Osteocyte (in vitro differentiated cells): ENCODE measurements around the gene TPH2. TPM values are rescaled to one million over a fixed set of nuclear protein-coding genes. Genes with fewer than 3 reads are reported as not detected.

Experiments
- DNase-seq: peaks from one replicate; pipeline ENCODE4 v3.0.0; 2021; ENCODE audit warnings: mixed read lengths; ENCODE audit not compliant: unreplicated experiment; ENCODE audit errors: extremely low spot score
- H3K27ac Mint-ChIP-seq: one replicate; pipeline ENCODE4 v1.8.0; 2021; ENCODE audit warnings: mild to moderate bottlenecking, mixed read lengths; ENCODE audit not compliant: unreplicated experiment
- H3K27me3 Mint-ChIP-seq: one replicate; pipeline ENCODE4 v1.8.0; 2021; ENCODE audit warnings: mixed read lengths; ENCODE audit not compliant: unreplicated experiment
- H3K36me3 Mint-ChIP-seq: one replicate; pipeline ENCODE4 v1.8.0; 2021; ENCODE audit warnings: mixed read lengths; ENCODE audit not compliant: unreplicated experiment
- H3K4me1 Mint-ChIP-seq: one replicate; pipeline ENCODE4 v1.8.0; 2021; ENCODE audit warnings: mixed read lengths; ENCODE audit not compliant: unreplicated experiment
- H3K4me3 Mint-ChIP-seq: one replicate; pipeline ENCODE4 v1.8.0; 2021; ENCODE audit warnings: mild to moderate bottlenecking, moderate library complexity, mixed read lengths; ENCODE audit not compliant: unreplicated experiment
- H3K9me3 Mint-ChIP-seq: one replicate; pipeline ENCODE4 v1.8.0; 2021; ENCODE audit warnings: mixed read lengths; ENCODE audit not compliant: unreplicated experiment
- total RNA-seq: library from RNA; stranded (reverse); gene quantifications from 2 replicates; pipeline ENCODE4 v1.2.1, GENCODE V29; 2021
- TF ChIP-seq, protein P1 (sequence below): fragments of 200-600 bp; sonication (generic); IDR thresholded peaks from 2 replicates; pipeline ENCODE4 v1.5.0; 2021; ENCODE audit warnings: antibody characterized with exemption, mild to moderate bottlenecking, moderate library complexity

The TPH2 gene
- total RNA-seq, 1 donor from 2014 or later: not detected

DNA sequence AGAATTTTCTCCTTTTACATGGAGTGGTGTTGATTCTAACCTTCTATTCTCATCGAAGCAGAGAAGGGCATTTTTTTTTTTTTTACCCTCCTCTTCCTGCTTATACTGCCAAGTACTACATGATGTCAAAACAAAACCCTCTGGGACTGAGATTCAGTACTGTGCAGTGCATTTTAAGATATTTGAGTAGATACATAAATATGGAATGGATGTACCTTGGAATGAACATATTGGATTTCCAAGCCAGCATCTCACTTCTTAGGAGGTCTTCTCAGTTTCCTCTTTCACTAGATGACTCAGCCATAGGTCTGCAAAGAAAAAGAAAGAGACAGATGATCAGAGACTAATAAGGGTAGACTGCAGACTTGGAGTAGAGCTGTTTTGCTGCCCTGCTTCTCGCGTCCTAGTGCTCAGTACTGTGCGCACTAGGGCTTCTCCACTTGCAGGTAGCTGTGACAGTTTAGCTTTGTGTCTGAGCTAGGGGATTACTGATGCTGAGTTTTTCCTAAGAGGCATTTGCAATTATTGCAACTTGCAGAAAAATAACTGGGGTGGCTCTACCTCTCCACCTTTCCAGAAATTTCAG lies 20.4 kb downstream of the TPH2 start:
- Mint-ChIP-seq H3K9me3 (no peaks in the 10 kb centered on the region), H3K27me3 (peaks cover 2% of the 10 kb centered on the region), H3K36me3 (no peaks in the 10 kb centered on the region), H3K4me1 (peaks cover 12% of the 10 kb centered on the region), H3K27ac (no peak overlapping the region), H3K4me3 (no peak overlapping the region)
- DNase-seq: no peak
- TF ChIP-seq, protein P1, sequence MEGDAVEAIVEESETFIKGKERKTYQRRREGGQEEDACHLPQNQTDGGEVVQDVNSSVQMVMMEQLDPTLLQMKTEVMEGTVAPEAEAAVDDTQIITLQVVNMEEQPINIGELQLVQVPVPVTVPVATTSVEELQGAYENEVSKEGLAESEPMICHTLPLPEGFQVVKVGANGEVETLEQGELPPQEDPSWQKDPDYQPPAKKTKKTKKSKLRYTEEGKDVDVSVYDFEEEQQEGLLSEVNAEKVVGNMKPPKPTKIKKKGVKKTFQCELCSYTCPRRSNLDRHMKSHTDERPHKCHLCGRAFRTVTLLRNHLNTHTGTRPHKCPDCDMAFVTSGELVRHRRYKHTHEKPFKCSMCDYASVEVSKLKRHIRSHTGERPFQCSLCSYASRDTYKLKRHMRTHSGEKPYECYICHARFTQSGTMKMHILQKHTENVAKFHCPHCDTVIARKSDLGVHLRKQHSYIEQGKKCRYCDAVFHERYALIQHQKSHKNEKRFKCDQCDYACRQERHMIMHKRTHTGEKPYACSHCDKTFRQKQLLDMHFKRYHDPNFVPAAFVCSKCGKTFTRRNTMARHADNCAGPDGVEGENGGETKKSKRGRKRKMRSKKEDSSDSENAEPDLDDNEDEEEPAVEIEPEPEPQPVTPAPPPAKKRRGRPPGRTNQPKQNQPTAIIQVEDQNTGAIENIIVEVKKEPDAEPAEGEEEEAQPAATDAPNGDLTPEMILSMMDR: no peak

DNA sequence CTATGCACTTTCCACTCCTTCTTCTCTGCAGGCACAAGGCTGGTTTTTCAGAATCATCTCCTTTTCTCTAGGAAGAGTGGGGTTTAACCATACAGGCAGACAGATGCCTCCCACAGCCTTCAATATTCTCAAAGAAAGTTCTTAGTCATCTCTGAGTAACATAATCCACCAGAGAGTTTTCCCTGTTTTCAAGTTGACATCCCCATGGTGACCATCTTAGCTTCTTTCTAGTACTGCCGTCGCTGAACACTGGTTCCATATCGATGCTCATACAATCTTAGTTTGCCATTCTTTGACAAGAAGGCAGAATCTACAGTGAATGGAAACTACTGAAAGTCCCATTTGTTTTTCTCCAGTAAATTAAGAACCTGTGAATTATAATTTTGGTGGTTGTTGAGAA lies 28.6 kb downstream of the TPH2 start:
- Mint-ChIP-seq H3K27me3 (peaks cover 22% of the 10 kb centered on the region), H3K27ac (no peak overlapping the region), H3K9me3 (no peaks in the 10 kb centered on the region), H3K4me3 (no peak overlapping the region), H3K36me3 (no peaks in the 10 kb centered on the region), H3K4me1 (no peaks in the 10 kb centered on the region)
- TF ChIP-seq, protein P1: no peak
- no peak for DNase-seq

DNA sequence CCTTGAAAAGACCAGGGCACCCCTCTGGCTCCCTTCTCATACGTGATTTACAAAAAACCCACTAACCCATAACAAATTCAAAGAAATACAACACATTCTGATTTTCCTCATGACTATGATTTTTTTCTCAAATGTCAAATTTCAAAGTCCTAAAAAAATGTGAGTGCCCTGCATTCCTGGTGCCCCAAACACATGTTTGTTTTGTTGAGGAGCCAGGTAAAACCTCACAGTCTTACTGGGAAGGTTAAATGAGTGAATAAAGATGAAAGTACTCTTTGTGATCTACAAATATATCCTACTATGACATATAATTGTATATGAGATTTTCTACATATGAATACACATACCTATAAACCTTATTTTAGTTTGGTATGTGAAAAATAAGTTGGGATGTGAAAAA lies 30.7 kb downstream of the TPH2 start:
- TF ChIP-seq, protein P1: no peak
- Mint-ChIP-seq H3K9me3 (no peaks in the 10 kb centered on the region), H3K4me1 (no peaks in the 10 kb centered on the region), H3K27me3 (peaks cover 25% of the 10 kb centered on the region), H3K27ac (no peak overlapping the region), H3K36me3 (no peaks in the 10 kb centered on the region), H3K4me3 (no peak overlapping the region)
- no peak for DNase-seq

DNA sequence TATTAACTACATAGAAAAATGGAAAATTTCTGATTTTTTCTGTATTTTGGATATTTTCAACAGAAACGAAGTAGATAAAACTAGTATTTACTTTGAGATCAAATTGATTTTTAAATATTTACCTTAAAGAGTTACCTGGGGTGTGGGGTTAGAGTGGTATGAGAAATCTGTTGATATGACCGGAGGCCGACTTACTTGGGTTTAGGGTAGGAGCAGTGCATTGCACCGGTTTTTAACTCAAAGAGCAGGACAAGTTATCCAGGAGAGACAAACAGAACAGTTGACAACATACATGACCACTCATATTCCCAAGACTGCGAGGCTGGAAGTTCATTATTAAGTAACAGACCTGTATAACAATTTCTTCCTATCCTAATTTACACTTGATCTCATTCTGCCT lies 31.4 kb downstream of the TPH2 start:
- no peaks in the 10 kb centered on the region for H3K9me3 Mint-ChIP-seq
- peaks cover 25% of the 10 kb centered on the region for H3K27me3 Mint-ChIP-seq
- no peaks in the 10 kb centered on the region for H3K4me1 Mint-ChIP-seq
- TF ChIP-seq, protein P1: no peak
- no peaks in the 10 kb centered on the region for H3K36me3 Mint-ChIP-seq
- H3K27ac Mint-ChIP-seq: no peak overlapping the region
- no peak for DNase-seq
- no peak overlapping the region for H3K4me3 Mint-ChIP-seq

DNA sequence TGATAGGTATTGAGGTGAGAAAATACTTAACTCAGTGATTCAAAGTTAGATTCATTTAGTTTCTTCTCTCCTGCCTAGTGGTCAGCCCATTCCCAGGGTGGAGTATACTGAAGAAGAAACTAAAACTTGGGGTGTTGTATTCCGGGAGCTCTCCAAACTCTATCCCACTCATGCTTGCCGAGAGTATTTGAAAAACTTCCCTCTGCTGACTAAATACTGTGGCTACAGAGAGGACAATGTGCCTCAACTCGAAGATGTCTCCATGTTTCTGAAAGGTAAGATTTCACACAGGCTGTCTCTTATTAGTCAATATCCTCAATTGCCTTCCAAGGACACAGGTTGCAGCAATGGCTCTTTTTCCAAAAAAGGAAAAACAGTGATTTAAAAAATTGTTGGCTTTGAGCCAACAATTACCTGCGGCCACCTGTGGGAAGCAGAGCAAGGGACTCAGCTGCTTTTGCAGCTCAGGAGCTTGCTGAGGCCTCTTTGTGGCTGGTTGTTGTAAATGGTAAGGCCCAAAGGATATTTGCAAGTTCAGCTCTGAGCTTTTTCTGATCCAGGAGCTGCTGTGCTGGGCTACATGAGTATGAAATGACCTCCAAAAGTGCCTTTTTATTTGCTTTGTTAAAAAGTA lies 33.9 kb downstream of the TPH2 start:
- no peaks in the 10 kb centered on the region for H3K9me3 Mint-ChIP-seq
- no peaks in the 10 kb centered on the region for H3K36me3 Mint-ChIP-seq
- no peak for DNase-seq
- no peaks in the 10 kb centered on the region for H3K4me1 Mint-ChIP-seq
- TF ChIP-seq, protein P1: no peak
- peaks cover 16% of the 10 kb centered on the region for H3K27me3 Mint-ChIP-seq
- H3K27ac Mint-ChIP-seq: no peak overlapping the region
- no peak overlapping the region for H3K4me3 Mint-ChIP-seq
